HepG2 (cell line): ENCODE data around the gene ALG3. TPM values are rescaled to one million over a fixed set of nuclear protein-coding genes. Genes with fewer than 3 reads are reported as not detected.

Source experiments
- AGO1 ChIP-seq: fragments of 200-400 bp; formaldehyde crosslinking; IDR thresholded peaks from 2 replicates; pipeline ENCODE4 v1.6.1; 2017; ENCODE audit warnings: mild to moderate bottlenecking, low read depth, low read length, moderate library complexity; ENCODE audit not compliant: poor library complexity, severe bottlenecking
- CEBPB ChIP-seq: IDR thresholded peaks from 2 replicates; pipeline ENCODE4 v1.6.1; 2011; ENCODE audit warnings: low read depth, low read length, improper control_type of control experiment, borderline replicate concordance
- NFIB ChIP-seq: sonication (generic); formaldehyde crosslinking; IDR thresholded peaks from 2 replicates; pipeline ENCODE4 v1.9.0; 2021; ENCODE audit warnings: missing genetic modification reagents, mild to moderate bottlenecking, borderline replicate concordance
- PBX2 ChIP-seq: IDR thresholded peaks from 2 replicates; pipeline ENCODE4 v1.6.1; 2016; ENCODE audit warnings: control low read depth
- POLR2G ChIP-seq: fragments of 200-400 bp; formaldehyde crosslinking; IDR thresholded peaks from 2 replicates; pipeline ENCODE4 v1.6.1; 2018; ENCODE audit warnings: mild to moderate bottlenecking, low read depth, low read length, moderate library complexity
- RBAK ChIP-seq: sonication (generic); formaldehyde crosslinking; IDR thresholded peaks from 2 replicates; pipeline ENCODE4 v1.5.1; 2020; ENCODE audit warnings: mild to moderate bottlenecking, missing genetic modification reagents
- SALL1 ChIP-seq: sonication (generic); formaldehyde crosslinking; IDR thresholded peaks from 2 replicates; pipeline ENCODE4 v1.8.0; 2022; ENCODE audit warnings: mild to moderate bottlenecking, missing genetic modification reagents
- SMARCE1 ChIP-seq: fragments of 450-650 bp; IDR thresholded peaks from 2 replicates; pipeline ENCODE4 v1.6.1; 2017; ENCODE audit warnings: borderline replicate concordance
- SP5 ChIP-seq: IDR thresholded peaks from 2 replicates; pipeline ENCODE4 v1.6.1; 2016; ENCODE audit warnings: low read depth, borderline replicate concordance
- TBP ChIP-seq: sonication (generic); formaldehyde crosslinking; IDR thresholded peaks from 2 replicates; pipeline ENCODE4 v1.5.0; 2020; ENCODE audit warnings: missing genetic modification reagents
- ZNF101 ChIP-seq: sonication (generic); formaldehyde crosslinking; IDR thresholded peaks from 2 replicates; pipeline ENCODE4 v1.4.0; 2020; ENCODE audit warnings: mild to moderate bottlenecking, low read depth, missing genetic modification reagents, borderline replicate concordance
- ZNF318 ChIP-seq: sonication (generic); formaldehyde crosslinking; IDR thresholded peaks from 2 replicates; pipeline ENCODE4 v1.4.0; 2020; ENCODE audit warnings: mild to moderate bottlenecking, missing genetic modification reagents
- ZNF446 ChIP-seq: sonication (generic); formaldehyde crosslinking; IDR thresholded peaks from 2 replicates; pipeline ENCODE4 v1.5.0; 2020; ENCODE audit warnings: mild to moderate bottlenecking, missing genetic modification reagents
- ZNF639 ChIP-seq: conservative IDR thresholded peaks from 2 replicates; pipeline ENCODE4 v1.6.1; 2018; ENCODE audit warnings: missing genetic modification reagents
- ZNF709 ChIP-seq: sonication (generic); formaldehyde crosslinking; IDR thresholded peaks from 2 replicates; pipeline ENCODE4 v1.5.0; 2020; ENCODE audit warnings: mild to moderate bottlenecking, missing genetic modification reagents
- ZNF724P ChIP-seq: sonication (generic); formaldehyde crosslinking; IDR thresholded peaks from 2 replicates; pipeline ENCODE4 v1.8.0; 2022; ENCODE audit warnings: missing genetic modification reagents, borderline replicate concordance
- ZNF761 ChIP-seq: sonication (generic); formaldehyde crosslinking; conservative IDR thresholded peaks from 2 replicates; pipeline ENCODE4 v1.4.0; 2020; ENCODE audit warnings: mild to moderate bottlenecking, missing genetic modification reagents
- ZNF788 ChIP-seq: sonication (generic); formaldehyde crosslinking; IDR thresholded peaks from 2 replicates; pipeline ENCODE4 v1.5.0; 2020; ENCODE audit warnings: mild to moderate bottlenecking, missing genetic modification reagents, borderline replicate concordance
- ZSCAN20 ChIP-seq: sonication (generic); formaldehyde crosslinking; IDR thresholded peaks from 2 replicates; pipeline ENCODE4 v1.4.0; 2020; ENCODE audit warnings: missing genetic modification reagents, mild to moderate bottlenecking, borderline replicate concordance
- polyA plus RNA-seq, 8 experiments: library from polyadenylated mRNA; depleted of rRNA in 3 of 8; stranded (reverse) in 7 of 8; unstranded in 1 of 8; fragments of >200 nt; fragmentation: Illumina TruSeq in 4 of 8; extraction: Trizol in 4 of 8; gene quantifications; 2 replicates each; pipeline versions ENCODE4 v1.2.1 to v1.2.3, GENCODE V29; 2011 to 2016; ENCODE audit warnings: low read depth in 4 of 8, missing spikeins in 1 of 8, mixed read lengths in 1 of 8; ENCODE audit not compliant: insufficient read depth in 1 of 8
- total RNA-seq, 5 experiments: library from RNA; depleted of rRNA; stranded (reverse); fragments of >200 nt; fragmentation: Illumina TruSeq; extraction: Trizol; gene quantifications; 2 replicates each; pipeline ENCODE4 v1.2.3, GENCODE V29; 2016; ENCODE audit warnings: low read depth in 1 of 5

ALG3 gene
- total and polyA plus RNA-seq, 2 of the 13 experiments (the other 11 are each of a cell fraction or from before 2014, with no cell fraction given) = 46.6 to 57.1 TPM

GRCh38 chr3:184241447-184242296 is 7.1 kb downstream of the ALG3 start (continued):
- TF ChIP-seq TBP (CRISPR knock-in tag) = no peak
- TF ChIP-seq ZNF639 = no peak; the same call in 1 of the 2 replicates
- no peak for TF ChIP-seq CEBPB
- TF ChIP-seq ZNF724P (CRISPR knock-in tag) = peak; percentile 82; the same call in 1 of the 2 replicates
- TF ChIP-seq ZNF709 = no peak; the same call in 1 of the 2 replicates
- TF ChIP-seq SP5 = no peak
- TF ChIP-seq ZSCAN20 = 0 out of 2 replicates have a peak, but pooled peaks have one; percentile 78
- TF ChIP-seq ZNF318 = peak; percentile 97
- peak; percentile 99 for TF ChIP-seq ZNF788 (CRISPR knock-in tag)
- TF ChIP-seq ZNF446 (CRISPR knock-in tag) = no peak
- peak; percentile 76; the same call in 1 of the 2 replicates for TF ChIP-seq NFIB (CRISPR knock-in tag)
- no peak for TF ChIP-seq SMARCE1
- peak; percentile 91 for TF ChIP-seq SALL1 (CRISPR knock-in tag)
- TF ChIP-seq PBX2 = no peak
- peak; percentile 65 for TF ChIP-seq AGO1
- peak; percentile 92 for TF ChIP-seq RBAK (CRISPR knock-in tag)
- no peak for TF ChIP-seq ZNF101 (CRISPR knock-in tag)
- TF ChIP-seq POLR2G = peak; percentile 71; the same call in 1 of the 2 replicates
- peak; percentile 96 for TF ChIP-seq ZNF761 (CRISPR knock-in tag)
